Stimulated activated CD8-positive, alpha-beta memory T cell treated with anti-CD3 and anti-CD28 coated beads, Interleukin-12 subunit alpha, Interleukin-12 subunit beta, amount 100 ng/mL, for 1 hour (primary cell): ENCODE measurements around the gene SHC2.
"Not testable (repeated sequence)": the region's sequence is repeated elsewhere in the genome, so short reads cannot be mapped to it uniquely, and the experiment has no call there.

Source experiments
- DNase-seq: peaks from one replicate; pipeline ENCODE4 v3.0.0-alpha.2; 2020; ENCODE audit warnings: low read depth

Gene SHC2

DNA sequence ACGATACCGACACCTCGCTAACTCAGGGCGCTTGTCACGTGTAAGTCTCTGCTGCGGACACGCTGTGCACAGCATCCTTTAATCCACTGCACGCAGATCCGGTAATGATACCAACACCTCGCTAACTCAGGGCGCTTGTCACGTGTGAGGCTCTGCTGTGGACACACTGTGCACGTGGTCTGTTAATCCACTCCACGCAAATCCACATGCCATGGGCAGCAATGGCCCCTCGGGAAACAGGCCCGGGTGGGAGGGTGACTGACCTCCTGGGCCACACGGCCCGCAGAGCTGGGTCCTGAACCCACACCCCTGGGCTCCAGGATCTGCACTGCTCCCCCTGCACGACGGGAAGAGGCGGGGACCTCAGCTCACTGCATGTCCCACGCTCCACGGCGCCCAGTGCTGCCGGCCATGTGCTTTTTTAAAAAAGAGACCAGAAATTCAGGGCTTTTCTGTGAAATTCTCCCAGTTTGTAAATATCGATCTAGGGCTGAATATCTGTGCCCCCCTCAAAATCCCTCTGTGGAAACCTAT lies 16.1 kb downstream of the SHC2 start:
- DNase-seq, result no peak

DNA sequence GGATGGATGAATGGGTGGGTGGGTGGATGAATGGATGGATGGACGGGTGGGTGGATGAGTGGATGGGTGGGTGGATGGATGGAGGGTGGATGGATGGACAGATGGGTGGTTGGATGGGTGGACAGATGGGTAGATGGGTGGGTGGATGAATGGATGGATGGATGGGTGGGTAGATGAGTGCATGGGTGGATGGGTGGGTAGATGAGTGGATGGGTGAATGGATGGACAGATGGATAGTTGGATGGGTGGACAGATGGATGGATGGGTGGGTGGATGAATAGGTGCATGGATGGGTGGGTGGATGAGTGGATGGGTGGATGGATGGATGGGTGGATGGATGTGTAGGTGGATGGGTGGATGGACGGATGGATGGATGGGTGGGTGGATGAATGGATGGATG lies 17.8 kb downstream of the SHC2 start:
- DNase-seq, result no peak

DNA sequence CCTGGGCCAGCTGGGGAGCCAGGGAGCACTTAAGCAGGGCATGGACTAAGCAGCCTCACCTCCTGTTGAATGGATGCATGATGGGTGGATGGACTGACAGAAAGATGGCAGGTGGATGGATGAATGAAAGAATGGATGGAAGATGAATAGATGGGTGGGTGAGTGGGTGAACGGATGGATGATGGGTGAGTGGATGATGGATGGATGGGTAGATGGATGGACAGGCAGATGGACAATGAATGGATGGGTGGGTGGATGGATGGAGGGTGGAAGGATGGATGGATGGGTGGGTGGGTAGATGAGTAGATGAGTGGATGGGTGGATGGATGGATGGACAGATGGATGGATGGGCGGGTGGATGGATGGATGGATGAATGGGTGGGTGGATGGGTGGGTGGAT lies 18.7 kb downstream of the SHC2 start:
- DNase-seq, result no peak

DNA sequence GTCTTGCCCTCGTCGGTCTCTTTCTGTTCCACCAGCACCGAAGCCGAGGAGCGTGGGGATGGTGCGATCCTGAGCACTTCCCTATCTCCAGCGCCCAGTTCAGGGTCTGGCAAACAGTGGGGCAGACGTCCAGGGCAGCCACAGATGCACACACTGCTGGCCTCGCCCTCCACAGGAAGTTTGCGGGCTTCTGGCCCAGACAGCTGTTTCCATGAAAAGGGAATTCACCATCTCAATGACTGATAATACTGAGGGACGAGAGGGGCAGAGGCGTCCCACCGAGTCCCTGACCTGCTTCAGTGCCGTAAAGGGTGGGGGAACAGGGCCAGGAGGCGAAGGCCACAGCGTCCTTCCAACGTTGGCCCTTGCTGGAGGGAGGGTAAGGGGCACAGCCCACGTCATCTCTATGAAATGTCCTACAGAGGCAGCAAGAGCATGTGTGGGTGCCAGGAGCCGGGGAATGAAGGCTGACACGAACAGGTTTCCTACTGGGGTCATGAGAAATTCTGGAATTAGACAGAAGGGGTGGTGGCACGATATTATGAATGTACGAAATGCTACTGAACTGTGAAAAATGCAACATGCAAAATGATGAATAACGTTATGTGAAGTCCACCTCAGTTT lies 19.5 kb downstream of the SHC2 start:
- no peak for DNase-seq

DNA sequence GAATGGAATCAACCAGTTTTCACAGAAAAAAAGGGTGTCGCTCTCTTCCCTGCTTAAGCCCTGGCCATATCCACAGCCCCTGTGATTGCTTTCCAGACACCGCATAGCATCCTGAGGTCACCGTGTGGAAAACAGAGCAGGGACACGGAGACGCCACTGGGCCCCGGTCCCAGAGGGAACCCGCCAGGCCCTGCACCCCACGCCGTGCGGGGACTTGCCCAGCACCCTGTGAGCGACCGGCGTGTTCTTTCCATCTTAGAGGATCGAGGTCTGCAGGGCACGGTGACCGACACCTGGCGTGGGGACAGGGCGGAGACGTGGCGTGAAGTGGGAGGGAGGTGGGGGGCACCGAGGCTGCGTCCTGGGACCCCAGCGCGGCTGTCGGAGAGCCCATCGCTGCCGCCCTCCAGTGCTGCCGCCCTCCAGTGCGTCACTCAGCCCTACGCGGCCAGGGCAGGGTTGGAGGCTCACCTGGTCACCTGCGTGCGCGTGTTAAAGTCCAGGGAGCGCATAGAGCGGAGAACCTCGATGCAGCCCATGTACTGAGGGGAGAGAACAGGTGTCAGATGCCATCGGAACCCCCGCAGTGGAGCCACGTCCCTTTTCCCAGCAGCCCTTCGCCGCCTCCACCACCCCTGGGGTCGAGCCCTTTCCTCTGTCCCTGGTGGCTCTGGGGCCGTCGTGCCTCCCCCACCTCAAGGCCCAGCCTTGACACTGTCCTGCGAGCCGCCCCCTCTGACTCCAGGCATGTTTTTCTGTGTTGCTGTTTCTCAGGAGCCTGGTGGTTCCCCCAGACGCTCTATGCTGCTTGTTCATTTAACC lies 20.2 kb downstream of the SHC2 start:
- DNase-seq, result no peak

DNA sequence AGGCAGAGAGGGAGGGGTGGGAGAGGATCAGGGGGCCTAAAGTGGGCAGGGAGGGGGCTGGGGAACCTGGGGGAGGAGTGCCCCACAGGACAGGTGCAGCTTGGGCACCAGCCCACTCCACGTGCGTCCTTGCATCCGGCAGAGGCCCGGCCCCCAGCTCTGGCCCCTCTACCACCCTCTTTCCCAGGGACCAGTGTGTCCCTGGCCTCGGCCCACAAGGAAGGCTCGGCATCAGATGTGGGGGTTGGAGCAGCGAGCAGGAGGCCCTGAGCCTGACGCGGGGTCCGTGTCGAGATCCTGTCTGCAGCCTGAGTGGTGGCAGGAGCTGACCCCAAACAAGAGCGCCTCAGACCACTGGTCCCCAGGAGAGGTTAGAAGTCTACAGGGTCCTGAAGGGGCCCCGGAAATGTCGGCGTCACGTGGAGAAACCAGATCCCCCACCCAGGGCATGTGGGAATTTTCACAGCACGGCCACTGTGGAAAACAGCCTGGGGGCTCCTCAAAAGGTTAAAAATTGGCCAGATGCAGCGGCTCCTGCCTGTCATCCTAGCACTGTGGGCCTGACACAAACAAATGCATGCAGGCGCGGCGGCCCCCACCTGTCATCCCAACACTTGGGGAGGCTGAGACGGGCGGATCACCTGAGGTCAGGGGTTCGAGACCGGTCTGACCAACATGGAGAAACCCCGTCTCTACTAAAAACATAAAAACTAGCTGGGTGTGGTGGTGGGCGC lies 21.5 kb downstream of the SHC2 start:
- no peak for DNase-seq

DNA sequence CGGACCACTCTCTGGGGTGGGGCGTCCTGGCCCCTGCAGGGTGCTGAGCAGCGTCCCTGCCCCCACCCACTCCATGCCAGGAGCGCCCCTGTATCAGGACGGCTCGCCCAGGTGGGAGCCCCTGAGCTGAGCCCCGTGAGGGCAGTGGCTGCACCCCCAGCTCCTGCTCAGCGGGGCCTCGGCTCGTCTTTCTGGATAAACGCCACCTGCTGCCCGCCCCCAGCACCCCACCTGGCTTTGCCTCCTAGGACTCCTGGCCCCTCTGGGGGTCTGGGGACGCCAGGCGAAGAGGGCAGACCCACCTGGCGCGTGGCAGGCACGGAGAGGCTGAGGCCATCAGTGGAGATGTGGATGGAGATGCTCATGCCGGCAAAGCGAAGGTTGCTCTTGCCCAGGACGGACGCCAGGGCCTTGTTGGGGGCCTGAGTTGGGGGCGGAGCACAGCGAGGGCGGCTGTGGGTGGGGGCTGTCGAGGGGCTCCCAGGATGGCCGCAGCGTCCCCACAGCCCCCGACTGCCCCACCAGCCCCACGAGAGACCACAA lies 22.3 kb downstream of the SHC2 start:
- no peak for DNase-seq

DNA sequence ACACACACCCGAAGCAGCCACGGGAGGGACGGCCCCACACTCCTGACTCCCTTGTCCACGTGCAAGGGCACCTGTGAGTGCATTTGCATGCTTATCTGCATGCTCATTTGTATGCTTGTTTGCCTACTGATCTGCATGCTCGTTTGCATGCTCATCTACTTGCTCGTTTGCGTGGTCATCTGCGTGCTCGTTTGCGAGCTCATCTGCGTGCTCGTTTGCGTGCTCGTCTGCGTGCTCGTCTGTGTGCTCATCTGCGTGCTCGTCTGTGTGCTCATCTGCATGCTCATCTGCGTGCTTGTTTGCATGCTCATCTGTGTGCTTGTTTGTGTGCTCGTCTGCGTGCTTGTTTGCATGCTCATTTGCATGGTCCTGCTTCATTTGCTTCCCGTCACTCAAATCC lies 23.8 kb downstream of the SHC2 start:
- DNase-seq, result no peak

DNA sequence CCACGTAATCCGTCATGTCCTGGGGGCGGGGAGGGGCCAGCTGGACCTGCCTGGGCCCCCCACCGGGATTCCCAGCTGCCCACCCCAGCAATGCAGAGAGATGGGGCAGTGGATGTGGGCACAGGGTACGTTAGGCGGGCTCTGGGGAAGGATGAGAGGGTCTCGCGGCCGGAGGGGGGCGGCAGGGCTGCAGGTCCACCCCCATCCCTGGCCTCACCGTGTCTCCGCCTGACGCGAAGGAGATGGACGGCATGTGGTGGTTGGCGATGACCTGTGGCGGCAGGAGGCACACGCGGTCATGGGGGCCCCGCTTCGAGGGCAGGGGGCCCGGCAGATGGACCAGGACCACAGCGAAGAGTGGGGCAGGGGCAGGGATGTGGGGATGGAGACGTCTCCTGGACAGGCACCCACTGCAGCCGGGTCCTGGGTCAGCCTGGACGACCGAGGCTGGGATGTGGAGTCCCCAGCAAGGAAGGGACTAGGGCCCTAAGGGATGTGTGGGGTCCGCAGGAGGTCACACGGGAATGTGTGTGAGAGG lies 24.4 kb downstream of the SHC2 start:
- no peak for DNase-seq

DNA sequence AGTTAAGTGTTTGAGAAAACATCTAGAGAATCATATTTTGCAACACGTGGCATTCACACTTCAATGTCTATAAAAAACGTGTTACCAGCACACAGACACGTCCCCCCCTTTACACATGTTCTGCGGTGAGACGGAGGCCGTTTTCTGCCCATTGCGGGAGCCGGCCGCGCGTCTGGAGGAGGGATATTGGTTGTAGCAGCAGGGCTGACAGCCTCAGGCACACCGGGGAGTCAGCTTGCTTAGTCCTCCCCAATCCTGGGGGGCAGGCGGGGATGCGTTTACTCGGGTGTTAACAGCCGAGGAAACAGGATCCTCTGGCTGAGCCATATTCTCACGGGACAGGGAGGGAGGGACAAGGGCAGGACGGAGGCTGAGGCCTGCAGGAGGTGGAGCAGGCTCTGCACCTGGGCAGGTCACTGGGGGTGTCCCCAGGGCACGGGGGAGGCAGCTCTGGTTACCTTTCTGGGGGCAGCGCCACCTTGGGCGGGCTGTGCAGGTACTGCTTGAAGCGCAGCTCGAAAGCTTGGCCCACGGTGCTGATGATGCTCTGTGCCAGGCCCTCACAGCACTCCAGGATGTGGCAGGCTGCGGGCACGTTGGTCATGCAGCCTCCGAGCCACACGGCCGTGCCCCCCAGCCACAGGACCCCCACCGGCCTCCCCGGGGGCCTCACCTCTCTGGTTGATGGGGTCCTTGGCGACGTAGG lies 25.0 kb downstream of the SHC2 start:
- no peak for DNase-seq

DNA sequence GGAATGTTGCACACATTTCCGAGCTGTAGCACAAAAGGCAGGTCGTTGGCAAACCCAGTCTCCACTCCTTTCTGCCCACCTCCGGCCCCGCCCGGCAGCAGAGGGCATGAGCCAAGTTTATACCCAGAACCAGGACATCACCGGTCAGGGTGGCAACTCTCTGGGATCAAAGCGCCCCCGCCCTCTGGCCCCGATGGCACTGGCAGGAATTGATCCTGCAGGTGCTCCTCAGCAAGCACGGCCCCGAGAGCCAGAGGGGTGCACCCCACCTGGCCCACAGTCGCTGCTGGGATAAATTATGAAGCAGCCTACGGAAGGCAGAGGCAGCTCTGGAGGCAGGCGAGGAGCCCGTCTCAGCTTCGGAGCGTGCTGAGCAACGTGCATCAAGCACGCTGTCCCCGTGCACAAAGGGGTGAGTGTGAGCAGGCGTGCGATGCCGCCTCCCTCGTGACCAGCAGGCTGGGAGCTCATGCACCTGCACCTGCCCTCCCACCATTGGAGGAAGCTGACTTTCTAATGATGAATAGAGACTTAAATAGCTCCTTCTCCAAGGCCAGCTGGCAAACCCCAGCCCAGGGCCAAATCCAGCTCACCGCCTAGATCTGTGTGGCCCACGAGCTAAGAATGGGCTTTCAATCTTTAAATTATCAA lies 25.7 kb downstream of the SHC2 start:
- DNase-seq, result no peak

DNA sequence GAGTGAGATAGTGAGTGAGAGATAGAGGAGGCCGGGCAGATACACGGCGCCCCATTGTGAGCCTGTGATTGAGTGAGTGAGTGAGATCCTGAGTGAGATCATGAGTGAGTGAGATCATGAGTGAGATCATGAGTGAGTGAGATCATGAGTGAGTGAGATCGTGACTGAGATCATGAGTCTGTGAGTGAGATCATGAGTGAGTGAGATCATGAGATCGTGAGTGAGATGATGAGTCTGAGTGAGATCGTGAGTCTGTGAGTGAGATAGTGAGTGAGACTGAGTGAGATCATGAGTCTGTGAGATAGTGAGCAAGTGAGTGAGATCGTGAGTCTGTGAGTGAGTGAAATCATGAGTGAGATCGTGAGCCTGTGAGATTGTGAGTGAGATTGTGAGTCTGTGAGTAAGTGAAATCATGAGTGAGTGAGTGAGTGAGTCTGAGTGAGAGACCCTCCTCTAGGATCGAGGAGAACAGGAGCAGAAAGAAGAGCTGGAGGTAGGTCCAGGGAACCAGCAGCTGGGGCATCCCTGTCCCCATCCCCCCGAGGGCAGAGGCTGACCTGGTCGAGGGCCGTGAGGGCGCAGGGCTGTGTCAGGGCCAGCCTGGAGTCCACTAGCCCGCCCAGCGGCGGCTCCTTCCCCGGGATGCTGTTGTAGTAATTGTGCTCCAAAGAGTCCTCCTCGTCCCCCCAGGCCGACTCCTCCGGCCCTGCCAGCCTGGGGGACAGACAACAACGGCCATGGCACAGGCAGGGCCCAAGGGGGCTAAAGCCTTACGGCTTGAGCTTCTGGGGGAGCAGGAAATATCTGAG lies 26.5 kb downstream of the SHC2 start:
- DNase-seq, result no peak

DNA sequence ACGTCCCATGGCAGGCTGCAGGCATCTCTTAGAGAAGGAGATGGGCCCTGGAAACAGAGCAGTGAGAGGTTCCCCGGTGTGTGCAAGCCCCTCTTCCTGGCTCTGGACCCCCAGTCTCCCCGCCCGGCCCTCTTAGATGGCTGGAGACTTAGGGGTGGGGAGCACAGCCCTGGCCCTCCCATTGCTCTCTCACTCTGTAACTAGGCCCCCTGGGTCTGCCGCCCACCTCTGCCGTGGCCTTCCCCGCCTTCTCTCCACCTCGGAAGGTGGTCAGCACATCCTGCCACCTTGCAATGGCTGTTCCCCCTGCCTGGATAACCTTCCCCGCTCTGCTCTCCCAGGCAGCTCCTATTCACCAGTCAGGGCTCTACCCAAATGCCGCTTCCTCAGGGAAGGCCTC lies 30.1 kb downstream of the SHC2 start:
- DNase-seq, result no peak

DNA sequence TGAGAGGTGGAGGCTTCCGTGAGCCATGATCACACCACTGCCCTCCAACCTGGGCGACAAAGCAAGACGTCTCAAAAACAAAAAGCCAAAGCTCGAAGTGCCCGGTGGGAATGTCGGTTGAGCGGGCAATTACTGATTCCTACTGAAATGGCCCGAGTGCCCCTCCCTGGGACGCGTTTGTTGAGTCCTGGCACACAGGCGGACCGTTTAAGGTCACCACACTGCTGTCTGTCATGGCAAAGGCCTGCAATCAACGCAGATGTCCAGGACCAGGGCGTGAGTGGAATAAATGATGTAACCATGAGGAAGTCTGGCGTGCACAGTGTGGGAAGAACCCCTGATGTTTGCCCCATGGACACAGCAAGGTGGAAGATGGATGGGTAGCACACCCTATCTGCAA lies 32.7 kb downstream of the SHC2 start:
- DNase-seq, result no peak

DNA sequence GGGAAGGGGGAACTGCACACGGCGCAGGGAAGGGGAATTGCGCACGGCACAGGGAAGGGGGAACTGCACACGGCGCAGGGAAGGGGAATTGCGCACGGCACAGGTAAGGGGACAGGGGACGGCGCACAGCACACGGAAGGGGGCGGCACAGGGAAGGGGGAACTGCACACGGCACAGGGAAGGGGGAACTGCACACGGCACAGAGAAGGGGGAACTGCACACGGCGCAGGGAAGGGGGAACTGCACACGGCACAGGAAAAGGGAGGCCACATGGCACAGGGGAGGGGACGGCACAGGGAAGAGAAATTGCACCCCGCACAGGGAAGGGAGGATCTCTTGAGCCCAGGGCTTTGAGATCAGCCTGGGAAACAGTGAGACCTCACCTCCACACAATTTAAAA lies 33.2 kb downstream of the SHC2 start:
- DNase-seq, result not testable (repeated sequence)

DNA sequence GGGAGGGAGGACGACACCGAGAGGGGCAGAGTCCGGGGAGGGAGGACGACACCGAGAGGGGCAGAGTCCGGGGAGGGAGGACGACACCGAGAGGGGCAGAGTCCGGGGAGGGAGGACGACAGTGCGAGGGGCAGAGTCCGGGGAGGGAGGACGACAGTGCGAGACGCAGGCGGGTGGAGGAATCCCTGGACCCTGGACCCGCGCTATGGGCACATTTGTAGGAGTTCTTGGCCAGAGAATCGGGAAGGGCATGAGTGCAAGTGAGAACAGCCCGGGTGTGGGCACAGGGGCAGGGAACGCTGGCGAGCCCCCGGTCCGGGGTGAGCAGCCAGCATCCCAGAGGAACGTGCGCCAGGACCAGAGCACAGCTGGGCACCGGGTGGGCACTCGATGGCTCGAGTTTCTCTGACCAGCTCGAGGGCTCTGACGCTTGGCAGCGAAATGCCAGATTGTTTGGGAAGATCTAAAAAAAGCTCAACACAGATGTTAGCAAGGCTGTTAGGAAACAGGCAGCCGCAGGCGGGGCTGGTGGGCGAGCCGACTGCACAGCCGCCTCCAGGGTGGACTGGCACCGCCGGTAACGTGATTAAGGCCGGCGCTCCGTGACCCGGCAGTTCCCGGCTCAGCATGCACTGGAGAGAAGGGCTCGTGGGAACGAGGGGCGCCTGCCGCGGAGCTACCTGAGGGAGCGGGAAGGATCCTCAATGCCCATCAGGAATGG lies 33.9 kb downstream of the SHC2 start:
- no peak for DNase-seq

DNA sequence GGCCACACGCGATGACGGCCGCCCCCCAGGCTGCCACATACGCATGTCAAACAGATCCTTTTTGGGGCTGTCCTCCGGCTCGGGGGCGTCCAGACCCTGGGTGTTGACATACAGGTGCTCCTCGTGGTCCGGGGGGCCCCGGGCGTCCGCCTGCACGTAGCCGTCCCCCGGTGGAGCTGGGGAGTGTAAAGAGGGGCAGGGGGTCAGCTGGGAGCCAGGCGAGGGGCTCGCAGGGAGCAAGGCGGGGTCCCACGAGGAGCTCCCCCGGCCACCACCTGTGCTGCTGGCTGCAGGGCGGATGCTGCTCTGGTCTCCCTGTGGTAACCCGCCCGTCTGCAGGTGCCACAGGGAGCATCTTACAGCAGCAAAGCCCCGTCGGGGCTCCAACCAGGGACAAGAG lies 35.8 kb downstream of the SHC2 start:
- no peak for DNase-seq

DNA sequence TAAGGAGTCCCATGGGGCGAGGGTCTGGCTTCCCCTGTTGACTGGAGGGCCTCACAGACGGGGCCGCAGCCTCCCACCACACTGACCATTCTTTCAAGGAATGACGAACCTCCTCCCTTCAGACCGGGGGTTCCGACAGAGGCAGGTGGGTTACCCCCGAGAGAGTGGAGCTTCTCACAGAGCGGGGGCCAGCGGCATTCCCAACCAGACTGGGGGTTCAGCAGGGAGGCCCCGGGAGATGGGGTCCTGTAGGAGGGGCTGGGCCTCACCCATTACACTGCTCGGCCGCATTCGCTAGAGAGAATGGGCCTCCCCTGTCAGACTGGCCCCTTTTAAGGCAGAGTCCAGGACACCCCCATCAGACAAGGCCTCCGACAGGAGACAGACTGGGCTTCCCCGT lies 36.3 kb downstream of the SHC2 start:
- DNase-seq, result no peak

DNA sequence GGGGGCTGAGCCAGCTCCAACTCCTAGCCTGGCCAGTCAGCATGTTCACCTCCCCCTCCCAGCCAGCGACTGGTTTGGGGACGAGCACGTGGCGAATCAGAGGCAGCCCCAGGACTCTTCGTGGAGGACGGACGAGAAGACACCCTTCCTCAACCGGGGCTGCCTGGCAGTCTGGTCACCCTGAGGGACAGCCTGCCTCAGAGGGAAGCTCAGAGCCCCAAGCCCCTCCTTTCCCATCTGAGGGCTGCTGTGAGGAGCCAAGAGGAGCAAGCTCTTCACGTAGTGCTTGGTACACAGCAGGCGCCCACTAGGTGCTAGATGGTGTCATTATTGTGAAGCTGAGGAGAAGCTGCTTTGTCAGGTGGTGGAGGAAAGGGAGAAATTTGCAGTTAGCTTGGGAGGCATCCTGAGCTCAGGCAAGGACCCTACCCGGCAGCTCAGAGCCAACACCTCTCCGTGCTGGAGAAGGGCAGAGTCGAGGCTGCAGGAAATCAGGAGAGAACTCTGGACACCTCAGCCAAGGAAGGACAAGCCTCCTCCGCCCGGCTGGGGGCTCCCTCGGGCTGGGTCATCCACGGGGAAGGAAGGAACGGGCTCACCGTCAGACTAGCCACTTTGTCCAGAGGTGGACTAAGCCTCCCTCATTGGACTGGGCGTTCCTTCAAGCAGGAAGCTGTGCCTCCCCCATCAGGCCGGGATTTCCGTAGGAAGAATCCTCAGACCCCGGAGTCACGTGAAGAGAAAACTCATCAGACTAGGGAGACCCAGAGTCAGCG lies 37.0 kb downstream of the SHC2 start:
- DNase-seq, result no peak
